Measurements from ENCODE around the gene NUBPL. TPM values are rescaled to one million over a fixed set of nuclear protein-coding genes. Genes with fewer than 3 reads are reported as not detected.

Gene NUBPL
- polyA plus RNA-seq, 1 donor (not counting 4 experiments of a cell fraction or from before 2014, with no cell fraction given): 18.8 TPM

DNA sequence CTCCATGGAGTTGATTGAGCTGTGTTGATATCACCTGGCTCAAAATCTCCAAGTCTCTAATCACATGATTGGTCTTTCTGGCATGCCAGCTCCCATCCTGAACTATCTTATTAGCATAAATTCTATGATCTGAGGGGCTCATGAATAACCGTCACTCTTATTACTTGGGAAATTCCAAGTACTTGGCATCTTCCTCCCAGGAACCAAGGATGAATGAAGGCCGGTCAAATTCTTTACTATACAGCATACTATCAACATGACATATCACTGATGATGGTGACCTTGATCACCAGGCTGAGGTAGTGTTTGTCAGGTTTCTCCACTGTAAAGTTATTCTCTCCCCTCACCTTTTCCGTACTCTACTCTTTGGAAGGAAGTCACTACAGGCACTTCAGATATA, 16.4 kb upstream of the NUBPL start:
- H3K9me1 ChIP-seq (ENCODE audit: control insufficient read depth, extremely low read depth, insufficient read depth, low read length): no peaks in the 10 kb centered on the region
- no peaks in the 10 kb centered on the region for H3K79me2 ChIP-seq (ENCODE audit: control insufficient read depth, insufficient read depth, low read length)
- no peak overlapping the region for H2AFZ ChIP-seq (ENCODE audit: control insufficient read depth, low read length)
- no peak overlapping the region for H3K9ac ChIP-seq (ENCODE audit: control insufficient read depth, extremely low read depth, insufficient read depth, low read length)
- H3K4me2 ChIP-seq (ENCODE audit: control insufficient read depth, extremely low read depth, insufficient read depth, low read depth, low read length): no peak overlapping the region
- dilution Hi-C loops (cut with MboI; ENCODE audit: extremely low pct_ligation_motif_present, low sequenced_read_pairs): no loop called here
- no peak for FAIRE-seq
- peaks cover 2% of the 10 kb centered on the region for H3K27me3 ChIP-seq (ENCODE audit: control insufficient read depth, extremely low read depth, insufficient read depth, low read length)
- TF ChIP-seq EZH2 (IDR thresholded peaks at IDR 0.05; ENCODE audit: low read length): no peak
- TF ChIP-seq CTCF (optimal IDR thresholded peaks at IDR 0.05 in 1 of 3, IDR thresholded peaks at IDR 0.05 in 1 of 3, conservative IDR thresholded peaks at IDR 0.05 in 1 of 3; ENCODE audit: extremely low read depth in 1 of 3, insufficient read depth in 2 of 3, low read length in 3 of 3): no peak
- peaks cover 8% of the 10 kb centered on the region for H3K4me1 ChIP-seq (ENCODE audit: control insufficient read depth, extremely low read depth, insufficient read depth, low read length)
- H3K9me3 ChIP-seq (ENCODE audit: control insufficient read depth, low read depth, low read length): no peaks in the 10 kb centered on the region
- DNase-seq (ENCODE audit: low read depth, low spot score): no peak
- H3K27ac ChIP-seq (ENCODE audit: control insufficient read depth, insufficient read depth, low read length): no peak overlapping the region
- no peaks in the 10 kb centered on the region for H3K36me3 ChIP-seq (ENCODE audit: control insufficient read depth in 2 of 2, extremely low read depth in 1 of 2, insufficient read depth in 2 of 2, low read length in 2 of 2)
- no peaks in the 10 kb centered on the region for H4K20me1 ChIP-seq (ENCODE audit: control insufficient read depth, extremely low read depth, insufficient read depth, low read length)
- H3K4me3 ChIP-seq (ENCODE audit: control insufficient read depth in 2 of 3, extremely low read depth in 1 of 3, insufficient read depth in 2 of 3, low read depth in 1 of 3, low read length in 3 of 3): no peak overlapping the region

DNA sequence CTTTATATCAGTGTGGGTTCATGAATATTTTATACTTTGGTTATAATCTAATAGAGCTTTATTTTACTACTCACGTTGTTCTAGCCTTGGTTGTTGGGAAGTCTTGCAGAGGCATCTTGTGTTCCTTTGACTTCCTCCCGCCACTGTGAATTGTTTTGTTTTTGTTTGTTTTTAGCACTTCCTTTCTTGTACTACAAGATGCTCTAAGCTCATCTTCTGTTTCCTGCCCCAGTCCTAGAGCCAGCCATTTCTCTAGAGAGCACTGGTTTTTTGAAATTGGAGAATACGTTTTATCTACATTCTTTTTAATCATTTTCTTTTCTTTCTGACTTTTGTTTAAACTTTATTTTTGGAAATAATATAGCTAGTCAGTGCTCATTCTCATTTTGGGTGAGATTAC, 15.9 kb upstream of the NUBPL start:
- H2AFZ ChIP-seq (ENCODE audit: control insufficient read depth, low read length): no peak overlapping the region
- dilution Hi-C loops (cut with MboI; ENCODE audit: extremely low pct_ligation_motif_present, low sequenced_read_pairs): no loop called here
- no peaks in the 10 kb centered on the region for H3K79me2 ChIP-seq (ENCODE audit: control insufficient read depth, insufficient read depth, low read length)
- no peaks in the 10 kb centered on the region for H3K9me1 ChIP-seq (ENCODE audit: control insufficient read depth, extremely low read depth, insufficient read depth, low read length)
- TF ChIP-seq EZH2 (IDR thresholded peaks at IDR 0.05; ENCODE audit: low read length) (no peak), CTCF (optimal IDR thresholded peaks at IDR 0.05 in 1 of 3, IDR thresholded peaks at IDR 0.05 in 1 of 3, conservative IDR thresholded peaks at IDR 0.05 in 1 of 3; ENCODE audit: extremely low read depth in 1 of 3, insufficient read depth in 2 of 3, low read length in 3 of 3) (no peak)
- H3K4me1 ChIP-seq (ENCODE audit: control insufficient read depth, extremely low read depth, insufficient read depth, low read length): peaks cover 8% of the 10 kb centered on the region
- H4K20me1 ChIP-seq (ENCODE audit: control insufficient read depth, extremely low read depth, insufficient read depth, low read length): no peaks in the 10 kb centered on the region
- H3K9ac ChIP-seq (ENCODE audit: control insufficient read depth, extremely low read depth, insufficient read depth, low read length): no peak overlapping the region
- peaks cover 5% of the 10 kb centered on the region for H3K27me3 ChIP-seq (ENCODE audit: control insufficient read depth, extremely low read depth, insufficient read depth, low read length)
- DNase-seq (ENCODE audit: low read depth, low spot score) (no peak), FAIRE-seq (no peak)
- no peak overlapping the region for H3K27ac ChIP-seq (ENCODE audit: control insufficient read depth, insufficient read depth, low read length)
- H3K4me3 ChIP-seq (ENCODE audit: control insufficient read depth in 2 of 3, extremely low read depth in 1 of 3, insufficient read depth in 2 of 3, low read depth in 1 of 3, low read length in 3 of 3): no peak overlapping the region
- H3K4me2 ChIP-seq (ENCODE audit: control insufficient read depth, extremely low read depth, insufficient read depth, low read depth, low read length): no peak overlapping the region
- H3K9me3 ChIP-seq (ENCODE audit: control insufficient read depth, low read depth, low read length): no peaks in the 10 kb centered on the region
- H3K36me3 ChIP-seq (ENCODE audit: control insufficient read depth in 2 of 2, extremely low read depth in 1 of 2, insufficient read depth in 2 of 2, low read length in 2 of 2): no peaks in the 10 kb centered on the region
